ENCODE measurements around the gene MTHFD1L.

MTHFD1L gene

DNA sequence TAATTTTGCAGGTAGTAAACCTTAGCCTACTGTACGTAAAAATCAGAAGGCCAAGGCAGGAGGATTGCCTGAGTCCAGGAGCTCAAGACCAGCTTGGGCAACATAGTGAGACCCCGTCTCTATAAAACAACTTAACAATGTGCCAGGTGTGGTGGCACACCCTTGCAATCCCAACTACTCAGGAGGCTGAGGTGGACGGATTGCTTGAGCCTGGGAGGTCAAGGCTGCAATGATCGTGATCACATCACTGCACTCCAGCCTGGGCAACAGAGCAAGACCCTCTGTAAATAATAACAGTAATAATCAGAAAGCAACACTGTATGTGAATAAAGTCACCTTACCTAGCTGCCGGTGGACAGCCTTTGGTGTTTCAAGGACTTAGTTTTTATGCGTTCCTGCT, 48.9 kb downstream of the MTHFD1L start:
- TF ChIP-seq CTCF (IDR thresholded peaks at IDR 0.05): no peak
- H3K4me3 ChIP-seq (ENCODE audit: low read depth in 1 of 2, low read length in 1 of 2): no peak overlapping the region
- peaks cover 2 to 4% of the 10 kb centered on the region in 2 experiments for H3K4me1 ChIP-seq (ENCODE audit: control insufficient read depth in 1 of 2, insufficient read depth in 1 of 2, low read depth in 1 of 2, low read length in 1 of 2)
- no peaks in the 10 kb centered on the region for H3K27me3 ChIP-seq
- H3K9me3 ChIP-seq: no peaks in the 10 kb centered on the region
- no peaks in the 10 kb centered on the region for H3K36me3 ChIP-seq
- H3K27ac ChIP-seq: no peak overlapping the region

DNA sequence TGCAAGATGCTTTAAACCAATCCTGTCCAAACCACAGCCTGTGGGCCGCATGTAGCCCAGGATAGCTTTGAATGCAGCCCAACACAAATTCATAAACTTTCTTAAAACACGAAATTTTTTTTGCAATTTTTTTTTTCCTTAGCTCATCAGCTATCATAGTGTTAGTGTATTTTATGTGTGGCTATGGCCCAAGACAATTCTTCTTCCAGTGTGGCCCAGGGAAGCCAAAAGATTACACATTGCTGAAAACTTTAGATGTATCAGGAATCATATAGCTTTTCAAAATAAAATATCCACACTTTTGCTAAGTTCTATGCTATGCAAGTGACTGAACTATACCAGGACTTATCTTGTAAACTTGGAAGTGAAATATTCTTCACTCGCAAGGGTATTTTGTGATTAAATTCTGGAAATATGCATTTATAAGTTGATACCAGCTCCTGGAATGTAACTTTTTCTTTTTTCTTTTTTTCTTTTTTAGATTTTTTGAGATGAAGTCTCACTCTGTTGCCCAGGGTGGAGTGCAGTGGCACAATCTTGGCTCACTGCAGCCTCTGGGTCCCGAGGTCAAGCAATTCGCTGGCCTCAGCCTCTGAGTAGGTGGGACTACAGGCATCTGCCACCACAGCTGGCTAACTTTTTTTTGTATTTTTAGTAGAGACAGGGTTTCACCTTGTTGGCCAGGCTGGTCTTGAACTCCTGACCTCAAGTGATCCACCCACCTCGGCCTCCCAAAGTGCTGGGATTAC, 49.8 kb downstream of the MTHFD1L start:
- no peaks in the 10 kb centered on the region for H3K27me3 ChIP-seq

DNA sequence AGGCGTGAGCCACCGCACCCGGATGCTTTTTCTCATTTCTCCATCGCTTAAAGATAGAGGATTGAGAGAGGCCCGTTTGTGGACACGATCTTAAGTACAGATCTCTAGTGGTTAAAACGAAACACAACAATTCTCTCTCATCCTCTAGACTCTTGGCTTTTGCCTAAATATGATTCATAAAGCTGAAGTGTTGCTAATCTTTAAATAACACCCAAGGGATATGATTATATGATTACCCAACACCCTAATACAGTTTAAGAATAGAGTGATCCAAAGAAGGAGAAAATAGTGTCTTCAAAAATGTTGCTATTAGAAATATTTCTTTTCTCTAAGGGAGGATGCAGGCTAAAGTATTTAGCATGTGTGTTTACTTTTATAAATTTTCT, 50.4 kb downstream of the MTHFD1L start:
- Histone ChIP-seq H3K27ac (no peak overlapping the region), H3K27me3 (no peaks in the 10 kb centered on the region), H3K4me1 (ENCODE audit: control insufficient read depth in 1 of 2, insufficient read depth in 1 of 2, low read depth in 1 of 2, low read length in 1 of 2) (no peaks in the 10 kb centered on the region), H3K4me3 (ENCODE audit: low read depth in 1 of 2, low read length in 1 of 2) (no peak overlapping the region), H3K9me3 (no peaks in the 10 kb centered on the region), H3K36me3 (no peaks in the 10 kb centered on the region)
- no peak for TF ChIP-seq CTCF (IDR thresholded peaks at IDR 0.05)

More for the DNA sequence above, 49.8 kb downstream of the MTHFD1L start:
- Histone ChIP-seq H3K4me3 (ENCODE audit: low read depth in 1 of 2, low read length in 1 of 2) (no peak overlapping the region), H3K4me1 (ENCODE audit: control insufficient read depth in 1 of 2, insufficient read depth in 1 of 2, low read depth in 1 of 2, low read length in 1 of 2) (no peaks in the 10 kb centered on the region), H3K9me3 (no peaks in the 10 kb centered on the region), H3K36me3 (no peaks in the 10 kb centered on the region), H3K27ac (no peak overlapping the region)
- no peak for TF ChIP-seq CTCF (IDR thresholded peaks at IDR 0.05)

DNA sequence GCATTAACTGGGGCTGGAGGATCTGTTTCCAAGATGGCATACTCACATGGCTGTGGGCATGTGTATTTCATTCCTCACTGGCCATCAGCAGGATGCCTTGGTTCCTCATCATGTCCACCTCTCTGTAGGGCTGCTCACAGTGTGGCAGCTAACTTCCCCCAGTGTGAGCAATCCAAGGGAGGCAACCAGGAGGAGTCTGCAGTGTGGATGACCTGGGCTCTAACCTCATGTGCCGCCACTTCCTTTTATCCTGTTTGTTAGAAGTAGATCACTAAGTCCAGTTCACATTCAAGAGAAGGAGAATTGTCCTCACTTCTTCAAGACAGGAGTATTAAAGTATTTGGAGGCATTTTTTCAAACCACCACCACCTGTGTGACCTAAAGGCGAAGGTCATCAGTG, 54.4 kb downstream of the MTHFD1L start:
- H3K27ac ChIP-seq: no peak overlapping the region
- no peaks in the 10 kb centered on the region for H3K9me3 ChIP-seq
- H3K4me3 ChIP-seq (ENCODE audit: low read depth in 1 of 2, low read length in 1 of 2): no peak overlapping the region
- H3K27me3 ChIP-seq: no peaks in the 10 kb centered on the region
- H3K36me3 ChIP-seq: no peaks in the 10 kb centered on the region
- no peak for TF ChIP-seq CTCF (IDR thresholded peaks at IDR 0.05)
- peaks cover 4 to 10% of the 10 kb centered on the region in 2 experiments for H3K4me1 ChIP-seq (ENCODE audit: control insufficient read depth in 1 of 2, insufficient read depth in 1 of 2, low read depth in 1 of 2, low read length in 1 of 2)

DNA sequence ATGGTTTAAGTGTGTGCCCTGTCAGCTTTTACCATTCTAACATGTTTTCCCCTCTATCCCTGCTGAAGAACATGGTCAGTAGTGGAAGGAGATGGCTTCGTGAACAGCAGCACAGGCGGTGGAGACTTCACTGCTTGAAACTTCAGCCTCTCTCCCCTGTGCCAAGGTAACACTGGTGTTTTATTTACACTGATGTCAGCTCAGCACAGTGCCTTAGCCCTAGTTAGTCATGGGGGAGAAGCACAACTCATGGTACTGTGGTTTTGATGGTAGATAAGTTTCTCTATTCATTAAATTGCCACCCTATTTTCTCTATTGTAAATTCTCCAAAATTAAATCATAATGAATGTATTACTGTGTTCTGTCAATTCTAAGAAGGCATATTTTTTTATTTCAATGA, 56.6 kb downstream of the MTHFD1L start:
- no peak overlapping the region for H3K27ac ChIP-seq
- no peaks in the 10 kb centered on the region for H3K36me3 ChIP-seq
- peaks cover 26 to 32% of the 10 kb centered on the region in 2 experiments for H3K4me1 ChIP-seq (ENCODE audit: control insufficient read depth in 1 of 2, insufficient read depth in 1 of 2, low read depth in 1 of 2, low read length in 1 of 2)
- no peak overlapping the region for H3K4me3 ChIP-seq (ENCODE audit: low read depth in 1 of 2, low read length in 1 of 2)
- no peaks in the 10 kb centered on the region for H3K9me3 ChIP-seq
- TF ChIP-seq CTCF (IDR thresholded peaks at IDR 0.05): no peak
- H3K27me3 ChIP-seq: no peaks in the 10 kb centered on the region

Measured in neutrophil (primary cell).